Measurements from ENCODE around the gene E2F8.

The E2F8 gene

GRCh38 chr11:19242179-19242932 is 1.6 kb upstream of the E2F8 start:
- peak overlapping the region; percentile 84 for H3K4me3 ChIP-seq (ENCODE audit: low read depth, low read length)

GRCh38 chr11:19241260-19242178 is 774 bp upstream of the E2F8 start:
- H3K4me3 ChIP-seq (ENCODE audit: low read depth, low read length) = peak overlapping the region; percentile 84
- no peak for TF ChIP-seq CTCF (IDR thresholded peaks at IDR 0.05; ENCODE audit: borderline replicate concordance, insufficient read depth, low read depth, low read length)

More at GRCh38 chr11:19242179-19242932, 1.6 kb upstream of the E2F8 start:
- TF ChIP-seq CTCF (IDR thresholded peaks at IDR 0.05; ENCODE audit: borderline replicate concordance, insufficient read depth, low read depth, low read length) = no peak

GRCh38 chr11:19239039-19239438 is 1.7 kb downstream of the E2F8 start:
- peak overlapping the region; percentile 84 for H3K4me3 ChIP-seq (ENCODE audit: low read depth, low read length)
- no peak for TF ChIP-seq CTCF (IDR thresholded peaks at IDR 0.05; ENCODE audit: borderline replicate concordance, insufficient read depth, low read depth, low read length)

GRCh38 chr11:19237813-19238212 is 2.9 kb downstream of the E2F8 start:
- TF ChIP-seq CTCF (IDR thresholded peaks at IDR 0.05; ENCODE audit: borderline replicate concordance, insufficient read depth, low read depth, low read length) = no peak
- H3K4me3 ChIP-seq (ENCODE audit: low read depth, low read length) = no peak overlapping the region

- no peak for TF ChIP-seq CTCF (IDR thresholded peaks at IDR 0.05; ENCODE audit: borderline replicate concordance, insufficient read depth, low read depth, low read length)
- no peak overlapping the region for H3K4me3 ChIP-seq (ENCODE audit: low read depth, low read length)
Measured at GRCh38 chr11:19237381-19237780, 3.4 kb downstream of the E2F8 start.

- no peak for TF ChIP-seq CTCF (IDR thresholded peaks at IDR 0.05; ENCODE audit: borderline replicate concordance, insufficient read depth, low read depth, low read length)
- H3K4me3 ChIP-seq (ENCODE audit: low read depth, low read length) = no peak overlapping the region
Measured at GRCh38 chr11:19234231-19234817, 6.4 kb downstream of the E2F8 start.
